ENCODE data around the gene ITPRIPL2.

The ITPRIPL2 gene

DNA sequence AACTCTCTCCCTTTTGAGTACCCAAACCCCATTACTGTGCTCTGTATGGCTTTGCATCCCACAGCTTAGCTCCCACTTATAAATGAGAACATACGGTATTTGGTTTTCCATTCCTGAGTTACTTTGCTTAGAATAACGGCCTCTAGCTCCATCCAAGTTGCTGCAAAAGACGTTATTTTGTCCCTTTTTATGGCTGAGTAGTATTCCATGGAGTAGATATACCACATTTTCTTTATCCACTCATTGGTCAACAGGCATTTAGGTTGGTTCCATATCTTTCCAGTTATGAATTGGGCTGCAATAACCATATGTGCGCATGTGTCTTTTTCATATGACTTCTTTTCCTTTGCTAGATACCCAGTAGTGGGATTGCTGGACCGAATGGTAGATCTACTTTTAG, 34.4 kb downstream of the ITPRIPL2 start:
- Histone ChIP-seq H3K9ac (ENCODE audit: low read depth, low read length) (no peak overlapping the region), H3K9me3 (ENCODE audit: insufficient read depth, low read depth, low read length) (peaks cover 10% of the 10 kb centered on the region; the same call in 1 of the 2 replicates), H3K4me1 (ENCODE audit: insufficient read depth, low read length) (no peaks in the 10 kb centered on the region), H3K27me3 (ENCODE audit: insufficient read depth, low read length) (no peaks in the 10 kb centered on the region), H3K27ac (ENCODE audit: low read depth, low read length) (no peak overlapping the region), H3K4me3 (ENCODE audit: low read length) (no peak overlapping the region), H3K36me3 (ENCODE audit: insufficient read depth, low read length) (no peaks in the 10 kb centered on the region)
- WGBS = 92% methylated on average over 5 of the region's 5 CpGs

DNA sequence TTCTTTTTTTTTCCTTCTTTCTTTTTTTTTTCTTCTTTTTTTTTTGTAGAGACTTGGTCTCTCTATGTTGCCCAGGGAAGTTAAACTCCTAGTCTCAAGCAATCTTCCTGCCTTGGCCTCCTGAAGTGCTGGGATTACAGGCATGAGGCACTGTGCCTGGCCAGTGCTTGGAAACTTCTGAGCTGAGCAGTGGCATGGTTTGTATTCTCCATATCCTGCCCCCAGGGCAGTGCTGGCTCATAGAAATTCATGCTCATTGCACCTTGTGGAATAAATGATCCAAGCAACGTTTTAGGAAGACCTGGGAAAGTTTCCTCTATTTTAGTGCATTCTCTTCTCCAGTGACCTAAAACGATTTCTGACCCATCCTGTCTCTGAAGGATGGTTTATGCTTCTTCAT, 37.5 kb downstream of the ITPRIPL2 start:
- Histone ChIP-seq H3K27me3 (ENCODE audit: insufficient read depth, low read length) (no peaks in the 10 kb centered on the region), H3K4me1 (ENCODE audit: insufficient read depth, low read length) (no peaks in the 10 kb centered on the region), H3K4me3 (ENCODE audit: low read length) (no peak overlapping the region), H3K27ac (ENCODE audit: low read depth, low read length) (no peak overlapping the region), H3K9me3 (ENCODE audit: insufficient read depth, low read depth, low read length) (peaks cover 15% of the 10 kb centered on the region; the same call in 1 of the 2 replicates), H3K9ac (ENCODE audit: low read depth, low read length) (no peak overlapping the region), H3K36me3 (ENCODE audit: insufficient read depth, low read length) (no peaks in the 10 kb centered on the region)
- 90% methylated on average over 2 of the region's 2 CpGs for WGBS

DNA sequence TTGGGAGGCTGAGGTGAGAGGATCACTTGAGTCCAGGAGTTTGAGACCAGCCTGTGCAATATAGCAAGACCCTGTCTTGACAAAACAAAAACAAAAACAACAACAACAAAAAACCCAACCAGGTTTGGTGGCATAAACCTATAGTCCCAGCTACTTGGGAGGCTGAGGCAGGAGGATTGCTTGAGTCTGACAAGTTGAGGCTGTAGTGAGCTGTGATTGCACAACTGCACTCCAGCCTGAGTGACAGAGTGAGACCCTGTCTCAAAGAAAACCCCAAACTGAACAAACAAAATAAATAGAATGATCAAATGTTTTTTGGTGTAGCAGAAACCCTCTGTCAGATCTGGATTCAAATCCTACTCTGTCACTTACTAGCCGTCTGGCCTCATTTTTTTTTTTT, 38.3 kb downstream of the ITPRIPL2 start:
- H3K4me1 ChIP-seq (ENCODE audit: insufficient read depth, low read length) = no peaks in the 10 kb centered on the region
- H3K9ac ChIP-seq (ENCODE audit: low read depth, low read length) = no peak overlapping the region
- no peak overlapping the region for H3K4me3 ChIP-seq (ENCODE audit: low read length)
- H3K27ac ChIP-seq (ENCODE audit: low read depth, low read length) = no peak overlapping the region
- 83% methylated on average over 1 of the region's 1 CpG for WGBS
- no peaks in the 10 kb centered on the region for H3K36me3 ChIP-seq (ENCODE audit: insufficient read depth, low read length)
- H3K9me3 ChIP-seq (ENCODE audit: insufficient read depth, low read depth, low read length) = peaks cover 15% of the 10 kb centered on the region; the same call in 1 of the 2 replicates
- H3K27me3 ChIP-seq (ENCODE audit: insufficient read depth, low read length) = no peaks in the 10 kb centered on the region

DNA sequence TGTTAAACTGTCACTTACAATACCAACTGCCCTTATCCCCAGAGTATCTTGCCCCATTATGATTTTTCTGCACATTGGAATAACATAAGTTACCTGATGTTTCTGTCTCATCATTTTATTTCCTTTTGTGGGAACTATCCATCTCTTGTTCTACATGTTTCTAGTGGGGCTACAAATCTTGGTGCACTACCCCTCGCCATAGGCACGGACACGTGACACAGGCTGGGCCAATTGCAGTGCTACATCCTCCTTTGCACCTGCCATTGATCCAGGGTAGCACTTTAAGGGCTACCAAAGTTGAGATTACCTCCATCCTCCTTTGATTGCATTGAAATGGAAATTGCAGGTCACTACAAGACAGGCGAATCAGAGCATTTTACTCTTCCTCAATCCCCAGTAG, 40.1 kb downstream of the ITPRIPL2 start:
- Histone ChIP-seq H3K9me3 (ENCODE audit: insufficient read depth, low read depth, low read length) (0 out of 2 replicates have a peak, but pooled peaks cover 5% of the 10 kb centered on the region), H3K36me3 (ENCODE audit: insufficient read depth, low read length) (no peaks in the 10 kb centered on the region), H3K4me1 (ENCODE audit: insufficient read depth, low read length) (no peaks in the 10 kb centered on the region), H3K9ac (ENCODE audit: low read depth, low read length) (no peak overlapping the region), H3K4me3 (ENCODE audit: low read length) (no peak overlapping the region), H3K27ac (ENCODE audit: low read depth, low read length) (no peak overlapping the region), H3K27me3 (ENCODE audit: insufficient read depth, low read length) (0 out of 2 replicates have a peak, but pooled peaks cover 6% of the 10 kb centered on the region)
- WGBS = 80% methylated on average over 4 of the region's 4 CpGs

DNA sequence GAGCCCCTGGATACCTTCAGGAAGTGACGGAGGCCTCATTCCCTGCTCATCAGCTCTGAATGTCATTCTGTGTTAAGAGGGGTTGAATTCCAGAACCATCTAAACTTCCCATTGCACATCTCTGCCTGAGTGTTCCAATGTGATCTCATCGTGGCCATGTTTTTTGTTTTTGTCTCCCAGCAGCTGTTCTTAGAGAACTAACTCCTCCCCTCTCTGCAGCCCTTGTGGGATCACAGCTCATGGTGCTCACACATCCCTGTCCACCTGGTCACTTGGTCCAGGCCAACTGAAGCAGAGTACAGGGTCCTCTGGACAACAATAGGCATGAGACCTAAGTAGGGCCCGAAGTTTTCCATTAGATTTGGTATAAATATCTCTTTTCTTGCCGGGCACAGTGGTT, 48.3 kb downstream of the ITPRIPL2 start:
- 0 out of 2 replicates have a peak, but pooled peaks cover 6% of the 10 kb centered on the region for H3K27me3 ChIP-seq (ENCODE audit: insufficient read depth, low read length)
- H3K27ac ChIP-seq (ENCODE audit: low read depth, low read length) = no peak overlapping the region
- H3K4me1 ChIP-seq (ENCODE audit: insufficient read depth, low read length) = no peaks in the 10 kb centered on the region
- no peaks in the 10 kb centered on the region for H3K36me3 ChIP-seq (ENCODE audit: insufficient read depth, low read length)
- WGBS = 88% methylated on average over 4 of the region's 4 CpGs
- H3K4me3 ChIP-seq (ENCODE audit: low read length) = no peak overlapping the region
- H3K9me3 ChIP-seq (ENCODE audit: insufficient read depth, low read depth, low read length) = no peaks in the 10 kb centered on the region
- no peak overlapping the region for H3K9ac ChIP-seq (ENCODE audit: low read depth, low read length)

DNA sequence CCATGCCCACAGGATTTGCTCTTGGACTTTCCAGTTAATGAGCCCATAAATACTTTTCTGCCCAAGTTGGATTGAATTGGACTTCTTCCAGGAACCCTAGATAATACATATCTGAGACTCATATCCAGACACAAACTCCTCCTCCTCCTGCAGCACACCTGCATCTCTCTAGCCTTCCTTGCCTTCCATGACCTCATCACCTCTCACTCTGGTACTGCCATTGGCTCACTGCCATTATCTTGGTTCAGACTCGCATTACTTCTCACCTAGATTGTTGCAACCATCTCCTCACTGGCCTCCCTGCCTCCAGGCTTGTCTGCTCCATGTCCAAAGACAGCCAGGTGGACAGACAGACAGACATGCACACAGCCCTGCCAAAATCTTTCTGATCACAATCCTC, 49.5 kb downstream of the ITPRIPL2 start:
- Histone ChIP-seq H3K27me3 (ENCODE audit: insufficient read depth, low read length) (peaks cover 4% of the 10 kb centered on the region), H3K36me3 (ENCODE audit: insufficient read depth, low read length) (no peaks in the 10 kb centered on the region), H3K9ac (ENCODE audit: low read depth, low read length) (no peak overlapping the region), H3K27ac (ENCODE audit: low read depth, low read length) (no peak overlapping the region), H3K4me1 (ENCODE audit: insufficient read depth, low read length) (no peaks in the 10 kb centered on the region), H3K9me3 (ENCODE audit: insufficient read depth, low read depth, low read length) (no peaks in the 10 kb centered on the region), H3K4me3 (ENCODE audit: low read length) (no peak overlapping the region)
- WGBS = 90% methylated on average over 1 of the region's 1 CpG

DNA sequence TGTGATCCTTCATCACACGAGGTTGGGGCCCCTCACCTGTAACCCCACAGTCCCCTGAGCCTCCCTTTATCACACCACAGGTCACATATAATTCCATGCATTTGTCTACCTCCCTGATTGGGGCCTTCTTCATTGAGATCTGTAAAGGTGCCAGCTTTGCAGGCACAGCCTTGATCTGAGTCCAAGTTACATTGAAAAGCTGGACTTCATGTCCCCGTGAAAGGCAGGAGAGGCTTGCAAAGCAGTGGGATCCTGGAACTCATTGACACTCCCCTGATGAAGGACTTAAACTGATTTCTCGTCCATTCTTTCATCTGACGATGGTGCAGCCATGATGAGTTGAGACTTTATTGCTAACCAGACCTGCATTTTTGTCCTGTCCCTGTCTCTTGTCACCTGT, 50.5 kb downstream of the ITPRIPL2 start:
- no peak overlapping the region for H3K4me3 ChIP-seq (ENCODE audit: low read length)
- no peak overlapping the region for H3K27ac ChIP-seq (ENCODE audit: low read depth, low read length)
- H3K4me1 ChIP-seq (ENCODE audit: insufficient read depth, low read length) = 0 out of 2 replicates have a peak, but pooled peaks cover under 1% of the 10 kb centered on the region
- H3K27me3 ChIP-seq (ENCODE audit: insufficient read depth, low read length) = peaks cover 15% of the 10 kb centered on the region
- H3K36me3 ChIP-seq (ENCODE audit: insufficient read depth, low read length) = no peaks in the 10 kb centered on the region
- WGBS = 81% methylated on average over 4 of the region's 4 CpGs
- H3K9me3 ChIP-seq (ENCODE audit: insufficient read depth, low read depth, low read length) = no peaks in the 10 kb centered on the region
- no peak overlapping the region for H3K9ac ChIP-seq (ENCODE audit: low read depth, low read length)

DNA sequence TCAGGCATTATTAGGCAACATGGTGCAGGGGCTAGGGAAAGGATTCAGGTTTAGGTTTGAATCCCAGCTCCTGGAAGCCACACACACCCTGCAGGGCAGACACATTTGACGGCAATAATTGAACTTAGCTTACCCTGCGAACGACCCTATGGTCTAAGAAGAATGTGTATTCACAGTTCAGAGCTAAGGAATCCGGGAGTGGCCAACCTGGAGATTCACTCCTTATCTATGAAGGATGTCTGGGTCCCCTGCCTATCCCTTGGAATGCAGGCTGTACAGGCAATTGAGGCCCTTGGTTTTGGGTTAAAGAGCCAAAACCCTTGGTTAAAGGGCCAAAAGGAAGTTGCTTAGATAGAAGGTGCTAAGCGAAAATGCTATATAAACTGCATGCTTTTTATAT, 51.3 kb downstream of the ITPRIPL2 start:
- H3K36me3 ChIP-seq (ENCODE audit: insufficient read depth, low read length) = no peaks in the 10 kb centered on the region
- H3K9ac ChIP-seq (ENCODE audit: low read depth, low read length) = no peak overlapping the region
- 0 out of 2 replicates have a peak, but pooled peaks cover 4% of the 10 kb centered on the region for H3K4me1 ChIP-seq (ENCODE audit: insufficient read depth, low read length)
- peaks cover 23% of the 10 kb centered on the region for H3K27me3 ChIP-seq (ENCODE audit: insufficient read depth, low read length)
- H3K4me3 ChIP-seq (ENCODE audit: low read length) = no peak overlapping the region
- 75% methylated on average over 5 of the region's 5 CpGs for WGBS
- no peaks in the 10 kb centered on the region for H3K9me3 ChIP-seq (ENCODE audit: insufficient read depth, low read depth, low read length)
- no peak overlapping the region for H3K27ac ChIP-seq (ENCODE audit: low read depth, low read length)

DNA sequence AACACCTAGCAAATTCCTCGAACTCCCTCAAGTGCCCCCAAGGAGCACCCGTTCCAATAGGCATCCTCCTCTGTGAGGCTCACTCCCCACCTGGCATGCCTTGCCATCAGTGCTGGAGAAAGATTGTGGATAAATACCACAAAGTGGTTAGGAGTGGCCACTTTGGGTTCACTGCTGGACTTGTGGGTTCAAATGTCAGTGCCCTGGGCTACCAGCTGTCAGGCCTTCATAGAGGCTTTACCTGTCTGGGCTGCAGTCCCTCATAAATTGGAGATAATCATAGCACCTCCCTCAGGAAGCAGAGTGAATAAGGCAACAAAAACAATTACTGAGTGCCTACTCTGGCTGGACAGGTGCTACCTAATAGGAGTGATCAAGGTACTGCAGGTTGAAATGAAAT, 52.7 kb downstream of the ITPRIPL2 start:
- Histone ChIP-seq H3K9ac (ENCODE audit: low read depth, low read length) (no peak overlapping the region), H3K27me3 (ENCODE audit: insufficient read depth, low read length) (peaks cover 29% of the 10 kb centered on the region), H3K9me3 (ENCODE audit: insufficient read depth, low read depth, low read length) (no peaks in the 10 kb centered on the region), H3K4me1 (ENCODE audit: insufficient read depth, low read length) (0 out of 2 replicates have a peak, but pooled peaks cover 4% of the 10 kb centered on the region), H3K36me3 (ENCODE audit: insufficient read depth, low read length) (no peaks in the 10 kb centered on the region), H3K27ac (ENCODE audit: low read depth, low read length) (no peak overlapping the region), H3K4me3 (ENCODE audit: low read length) (no peak overlapping the region)
- WGBS = 82% methylated on average over 2 of the region's 2 CpGs

DNA sequence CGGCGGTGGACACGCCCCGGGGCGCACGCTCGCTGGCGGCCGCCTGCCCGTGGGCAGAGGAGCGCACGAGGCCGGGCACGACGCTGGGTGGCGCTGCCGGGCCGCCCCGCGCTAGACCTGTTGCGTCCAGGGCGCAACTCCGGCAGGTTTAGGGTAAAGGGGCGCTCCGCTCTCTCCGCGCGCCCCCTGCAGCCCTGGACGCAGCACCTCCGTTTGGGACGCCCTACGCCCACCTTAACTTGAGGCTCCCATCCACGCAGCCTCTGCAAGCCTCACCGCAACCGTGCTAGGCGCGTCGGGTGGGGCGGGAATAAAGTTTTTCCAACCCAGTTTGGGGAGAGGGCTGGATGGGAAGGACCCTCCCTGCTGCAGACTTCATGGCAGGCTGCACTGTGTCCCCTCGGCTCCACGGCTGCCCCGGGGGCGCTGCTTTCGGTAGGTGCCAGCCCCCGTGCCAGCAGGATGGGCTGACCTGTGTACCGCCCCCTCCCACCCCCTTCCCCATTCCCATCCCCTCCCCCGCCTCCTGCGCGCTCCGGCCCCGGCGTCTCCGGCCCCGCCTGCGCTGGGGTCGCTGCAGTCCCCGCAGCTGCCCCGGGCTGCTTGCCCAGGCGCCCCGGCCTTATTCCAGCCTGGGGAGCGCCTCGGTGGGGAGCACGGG, 54.1 kb downstream of the ITPRIPL2 start, which contains the start of gene SYT17:
Gene SYT17, plus strand, starts transcription at position 531 of the 661 bp plus-strand sequence. CDS start 407 bp downstream, outside the sequence.
- Histone ChIP-seq H3K27me3 (ENCODE audit: insufficient read depth, low read length) (peaks cover 29% of the 10 kb centered on the region), H3K4me1 (ENCODE audit: insufficient read depth, low read length) (0 out of 2 replicates have a peak, but pooled peaks cover 4% of the 10 kb centered on the region), H3K9ac (ENCODE audit: low read depth, low read length) (peak within 1 kb of the TSS; percentile 70), H3K36me3 (ENCODE audit: insufficient read depth, low read length) (no peaks in the 10 kb centered on the region), H3K27ac (ENCODE audit: low read depth, low read length) (no peak within 1 kb of the TSS), H3K4me3 (ENCODE audit: low read length) (peak within 1 kb of the TSS; percentile 79), H3K9me3 (ENCODE audit: insufficient read depth, low read depth, low read length) (no peaks in the 10 kb centered on the region)
- under 1% methylated on average over 63 of the region's 63 CpGs for WGBS

DNA sequence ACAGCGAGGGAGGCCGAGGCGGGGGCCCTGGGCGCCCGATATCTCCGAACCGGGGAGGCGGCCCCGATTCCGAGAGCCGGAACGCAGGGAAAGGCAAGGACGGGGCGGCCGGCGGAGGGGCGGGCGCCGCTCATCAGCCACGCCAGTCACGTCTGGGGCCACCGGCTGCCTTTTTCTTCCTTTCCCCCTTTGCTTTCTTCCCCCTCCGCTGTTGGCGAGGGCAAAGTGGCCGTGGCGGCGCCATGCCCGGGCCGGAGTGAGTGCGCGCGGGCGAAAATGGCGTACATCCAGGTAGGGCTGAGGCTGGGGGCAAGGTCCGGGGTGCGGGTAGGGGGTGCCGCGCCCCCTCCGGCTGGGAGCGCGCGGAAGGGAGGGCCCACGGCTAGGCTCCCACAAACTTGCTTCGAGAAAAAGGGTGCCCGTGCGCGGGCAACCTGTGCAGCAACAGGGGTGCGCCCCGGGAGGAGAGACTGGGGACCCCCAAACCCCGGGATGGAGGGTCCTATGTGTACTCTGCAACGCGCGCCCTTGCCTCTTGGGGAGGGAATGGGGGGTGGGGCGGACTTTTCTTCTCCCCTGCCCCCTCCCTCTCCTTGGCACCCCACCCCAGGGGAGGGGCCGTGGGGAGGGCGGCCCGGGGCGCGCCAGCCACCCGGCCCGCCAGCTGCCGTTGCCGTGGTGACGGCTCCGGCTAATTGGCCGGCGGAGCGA, 54.8 kb downstream of the ITPRIPL2 start:
- Histone ChIP-seq H3K27ac (ENCODE audit: low read depth, low read length) (no peak overlapping the region), H3K9ac (ENCODE audit: low read depth, low read length) (peak overlapping the region; percentile 70), H3K4me3 (ENCODE audit: low read length) (peak overlapping the region; percentile 79), H3K36me3 (ENCODE audit: insufficient read depth, low read length) (no peaks in the 10 kb centered on the region), H3K9me3 (ENCODE audit: insufficient read depth, low read depth, low read length) (no peaks in the 10 kb centered on the region), H3K27me3 (ENCODE audit: insufficient read depth, low read length) (peaks cover 29% of the 10 kb centered on the region), H3K4me1 (ENCODE audit: insufficient read depth, low read length) (0 out of 2 replicates have a peak, but pooled peaks cover 4% of the 10 kb centered on the region)
- under 1% methylated on average over 64 of the region's 68 CpGs for whole genome bisulfite sequencing

Data from HUES64 (cell line).